ENCODE data around the gene GTPBP2. TPM values are rescaled to one million over a fixed set of nuclear protein-coding genes. Genes with fewer than 3 reads are reported as not detected.

The GTPBP2 gene
- total RNA-seq, 2 experiments from 2014 or later = 54.5 to 57.5 TPM

DNA sequence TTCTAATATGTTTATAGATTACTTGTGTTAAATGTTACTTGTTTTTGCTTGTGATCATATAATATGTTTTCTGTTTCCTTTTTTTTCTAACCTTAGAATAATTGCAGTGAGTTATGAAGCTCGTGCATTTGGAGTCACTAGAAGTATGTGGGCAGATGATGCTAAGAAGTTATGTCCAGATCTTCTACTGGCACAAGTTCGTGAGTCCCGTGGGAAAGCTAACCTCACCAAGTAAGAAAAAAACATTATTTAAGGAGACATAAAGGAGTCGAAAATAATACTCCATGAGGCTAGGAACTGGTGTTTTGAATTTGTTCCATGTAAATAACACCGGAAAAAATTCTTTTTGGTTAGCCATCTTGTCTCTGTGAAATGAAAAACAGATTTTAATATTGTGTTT is 46.2 kb downstream of the GTPBP2 start:
- no peaks in the 10 kb centered on the region for H3K9me3 Mint-ChIP-seq
- CTCF ChIA-PET = interaction anchor here (0.5 to 0.8 kb wide), 2 partner anchors 23 to 248 kb away, joined by 3 read pairs; no protein-coding TSS in a partner anchor
- peaks cover 43% of the 10 kb centered on the region for H3K36me3 Mint-ChIP-seq (ENCODE audit: low read depth)
- peaks cover 25% of the 10 kb centered on the region for H3K4me1 Mint-ChIP-seq (ENCODE audit: low read depth)
- H3K4me3 Mint-ChIP-seq = no peak overlapping the region
- no peaks in the 10 kb centered on the region for H3K27me3 Mint-ChIP-seq (ENCODE audit: low read depth)
- DNase-seq = no peak
- no peak overlapping the region for H3K27ac Mint-ChIP-seq
- intact Hi-C loops (cut with micrococcal nuclease) = no loop called here

DNA sequence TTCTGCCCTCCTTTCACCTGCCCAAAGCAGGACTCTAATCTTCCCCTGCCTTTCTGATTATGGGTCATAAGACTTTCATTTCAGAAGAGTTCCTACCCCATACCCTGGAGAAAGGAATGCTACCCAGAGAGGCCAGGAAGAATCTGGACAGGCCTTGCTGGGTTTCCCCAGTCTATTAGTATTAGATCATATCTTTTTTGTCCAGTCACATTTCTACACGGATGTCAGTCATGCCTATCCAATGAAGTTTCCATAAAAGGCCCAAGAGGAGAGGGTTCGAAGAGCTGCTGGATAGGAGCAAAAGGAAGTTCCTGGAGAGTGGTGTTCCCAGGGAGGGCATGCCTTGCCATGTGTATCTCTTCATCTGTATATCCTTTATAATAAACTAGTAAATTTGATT is 49.9 kb downstream of the GTPBP2 start:
- no peaks in the 10 kb centered on the region for H3K27me3 Mint-ChIP-seq (ENCODE audit: low read depth)
- peaks cover 34% of the 10 kb centered on the region for H3K4me1 Mint-ChIP-seq (ENCODE audit: low read depth)
- H3K9me3 Mint-ChIP-seq = no peaks in the 10 kb centered on the region
- CTCF ChIA-PET = no interaction called here
- DNase-seq = no peak
- H3K4me3 Mint-ChIP-seq = no peak overlapping the region
- peaks cover 33% of the 10 kb centered on the region for H3K36me3 Mint-ChIP-seq (ENCODE audit: low read depth)
- no peak overlapping the region for H3K27ac Mint-ChIP-seq
- intact Hi-C loops (cut with micrococcal nuclease) = loop anchor here (5.0 to 10.0 kb wide), 2 partner anchors 407 to 804 kb away; partner anchors contain the start of gene SRF

- H3K27ac Mint-ChIP-seq = peak overlapping the region; percentile 7
- H3K9me3 Mint-ChIP-seq = no peaks in the 10 kb centered on the region
- H3K36me3 Mint-ChIP-seq (ENCODE audit: low read depth) = peaks cover 29% of the 10 kb centered on the region
- peak overlapping the region; percentile 93 for H3K4me3 Mint-ChIP-seq
- intact Hi-C loops (cut with micrococcal nuclease) = loop anchor here (5.0 to 10.0 kb wide), 2 partner anchors 406 to 804 kb away; partner anchors contain the start of gene SRF
- DNase-seq = no peak
- H3K27me3 Mint-ChIP-seq (ENCODE audit: low read depth) = no peaks in the 10 kb centered on the region
- H3K4me1 Mint-ChIP-seq (ENCODE audit: low read depth) = peaks cover 31% of the 10 kb centered on the region
- CTCF ChIA-PET = no interaction called here
Observed at GRCh38 chr6:43578748-43579147, 50.3 kb downstream of the GTPBP2 start.

DNA sequence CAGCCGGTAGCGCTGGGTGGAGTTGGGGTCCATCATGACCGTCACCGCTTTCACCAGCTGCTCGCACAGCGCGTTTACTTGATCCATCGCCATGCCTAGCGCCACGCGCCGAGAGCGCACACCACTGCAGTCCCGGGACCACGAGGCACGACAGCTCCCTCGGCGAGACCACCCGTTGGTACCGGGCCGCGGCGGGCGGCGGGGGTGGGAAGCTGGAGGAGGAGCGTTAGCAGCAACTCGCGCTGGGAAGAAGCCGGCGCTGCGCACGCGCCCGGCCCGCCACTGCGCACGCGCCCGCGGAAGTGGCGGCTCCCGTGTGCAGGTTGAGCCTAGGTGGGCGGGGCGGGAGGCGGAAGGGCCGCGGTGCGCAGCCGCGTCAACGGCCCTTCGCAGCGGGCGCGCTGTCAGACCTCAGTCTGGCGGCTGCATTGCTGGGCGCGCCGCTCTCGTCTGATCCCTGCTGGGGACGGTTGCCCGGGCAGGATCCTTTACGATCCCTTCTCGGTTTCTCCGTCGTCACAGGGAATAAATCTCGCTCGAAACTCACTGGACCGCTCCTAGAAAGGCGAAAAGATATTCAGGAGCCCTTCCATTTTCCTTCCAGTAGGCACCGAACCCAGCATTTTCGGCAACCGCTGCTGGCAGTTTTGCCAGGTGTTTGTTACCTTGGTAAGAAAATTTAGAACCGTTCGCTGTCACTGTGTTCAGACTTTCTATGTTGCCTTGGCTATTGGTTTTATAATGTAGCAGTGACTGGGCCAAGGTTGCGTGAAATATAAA is 53.1 kb downstream of the GTPBP2 start, which contains the start of the genes POLH and XPO5:
TSS of gene POLH (plus strand) at position 414 of the 780 bp plus-strand sequence. CDS start 6,135 bp downstream, outside the sequence.
TSS of gene XPO5 (minus strand) at position 267 of the 780 bp plus-strand sequence. CDS start at position 93, 174 bp downstream.
- Mint-ChIP-seq H3K27ac (peak within 1 kb of the TSS; percentile 87), H3K36me3 (ENCODE audit: low read depth) (peaks cover 41% of the 10 kb centered on the region), H3K9me3 (no peaks in the 10 kb centered on the region), H3K4me1 (ENCODE audit: low read depth) (peaks cover 48% of the 10 kb centered on the region), H3K27me3 (ENCODE audit: low read depth) (no peaks in the 10 kb centered on the region), H3K4me3 (peak within 1 kb of the TSS; percentile 93)
- CTCF ChIA-PET = interaction anchor here (0.6 to 1.3 kb wide), 3 partner anchors 33 to 680 kb away, joined by 3 to 6 read pairs (median 3); no protein-coding TSS in a partner anchor
- DNase-seq = peak; percentile 92
- intact Hi-C loops (cut with micrococcal nuclease) = loop anchor here (2.0 to 10.0 kb wide), 6 partner anchors 53 to 801 kb away; partner anchors contain the start of genes ABCC10, GTPBP2, POLR1C and SRF

DNA sequence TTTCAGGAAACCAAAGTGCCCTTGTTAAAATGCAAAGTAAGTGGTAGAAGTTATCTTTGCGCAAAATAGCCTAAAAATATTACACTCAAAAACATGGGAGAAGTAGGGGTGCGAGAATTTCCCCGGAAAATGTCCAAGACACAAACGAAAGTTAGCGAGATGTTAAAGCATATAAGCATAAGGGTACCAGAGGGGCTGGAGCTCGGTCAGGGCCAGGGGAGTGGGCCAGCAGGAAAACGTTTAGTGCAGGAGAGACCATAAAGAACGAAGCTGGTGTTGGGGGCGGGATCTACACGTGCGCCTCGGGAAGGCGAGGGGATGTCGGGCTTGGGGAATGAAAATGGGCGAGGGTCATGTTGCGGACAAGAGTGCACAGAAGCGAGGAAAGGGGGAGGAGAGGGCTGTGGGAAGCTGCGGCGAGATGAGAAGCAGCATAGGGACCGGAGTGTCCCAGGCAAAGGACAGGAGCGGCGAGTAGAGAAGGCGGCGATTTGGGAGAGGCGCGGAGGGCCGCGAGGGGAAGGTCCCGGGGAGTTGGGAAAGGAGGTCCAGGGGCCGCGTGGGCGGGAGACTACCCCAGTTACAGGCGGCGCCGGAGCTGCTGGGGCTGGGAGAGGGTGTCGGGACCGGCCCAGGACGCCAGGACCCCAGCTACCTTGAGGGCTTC is 53.8 kb downstream of the GTPBP2 start:
- H3K27ac Mint-ChIP-seq = peak overlapping the region; percentile 87
- intact Hi-C loops (cut with micrococcal nuclease) = loop anchor here (5.0 to 10.0 kb wide), 2 partner anchors 403 to 800 kb away; partner anchors contain the start of gene SRF
- H3K4me3 Mint-ChIP-seq = peak overlapping the region; percentile 93
- no peak for DNase-seq
- peaks cover 44% of the 10 kb centered on the region for H3K36me3 Mint-ChIP-seq (ENCODE audit: low read depth)
- H3K27me3 Mint-ChIP-seq (ENCODE audit: low read depth) = no peaks in the 10 kb centered on the region
- peaks cover 52% of the 10 kb centered on the region for H3K4me1 Mint-ChIP-seq (ENCODE audit: low read depth)
- CTCF ChIA-PET = interaction anchor here (0.6 to 1.3 kb wide), 3 partner anchors 33 to 681 kb away, joined by 3 to 6 read pairs (median 3); no protein-coding TSS in a partner anchor
- no peaks in the 10 kb centered on the region for H3K9me3 Mint-ChIP-seq

DNA sequence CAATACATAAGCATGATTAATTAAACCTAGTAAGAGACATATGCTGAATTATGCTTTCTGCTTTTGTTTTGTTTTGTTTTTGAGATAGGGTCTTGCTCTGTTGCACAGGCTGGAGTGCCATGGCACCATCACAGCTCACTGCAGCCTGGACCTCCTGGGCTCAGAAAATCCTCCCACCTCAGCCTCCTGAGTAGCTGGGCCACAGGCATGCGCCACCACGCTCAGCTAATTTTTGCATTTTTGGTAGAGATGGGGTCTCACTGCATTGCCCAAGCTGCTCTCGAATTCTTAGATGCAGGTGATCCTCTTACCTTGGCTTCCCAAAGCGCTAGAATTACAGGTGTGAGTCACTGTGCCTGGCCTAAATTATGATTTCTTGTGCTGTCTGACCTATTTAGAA is 57.0 kb downstream of the GTPBP2 start:
- peaks cover 36% of the 10 kb centered on the region for H3K4me1 Mint-ChIP-seq (ENCODE audit: low read depth)
- H3K27ac Mint-ChIP-seq = peak overlapping the region; percentile 89
- H3K9me3 Mint-ChIP-seq = no peaks in the 10 kb centered on the region
- H3K4me3 Mint-ChIP-seq = no peak overlapping the region
- intact Hi-C loops (cut with micrococcal nuclease) = loop anchor here (10.0 kb wide), 1 partner anchor 797 kb away; no protein-coding TSS in a partner anchor
- no peaks in the 10 kb centered on the region for H3K27me3 Mint-ChIP-seq (ENCODE audit: low read depth)
- H3K36me3 Mint-ChIP-seq (ENCODE audit: low read depth) = peaks cover 46% of the 10 kb centered on the region
- CTCF ChIA-PET = interaction anchor here (0.6 to 1.1 kb wide), 2 partner anchors 36 to 92 kb away, joined by 3 read pairs; no protein-coding TSS in a partner anchor
- no peak for DNase-seq

DNA sequence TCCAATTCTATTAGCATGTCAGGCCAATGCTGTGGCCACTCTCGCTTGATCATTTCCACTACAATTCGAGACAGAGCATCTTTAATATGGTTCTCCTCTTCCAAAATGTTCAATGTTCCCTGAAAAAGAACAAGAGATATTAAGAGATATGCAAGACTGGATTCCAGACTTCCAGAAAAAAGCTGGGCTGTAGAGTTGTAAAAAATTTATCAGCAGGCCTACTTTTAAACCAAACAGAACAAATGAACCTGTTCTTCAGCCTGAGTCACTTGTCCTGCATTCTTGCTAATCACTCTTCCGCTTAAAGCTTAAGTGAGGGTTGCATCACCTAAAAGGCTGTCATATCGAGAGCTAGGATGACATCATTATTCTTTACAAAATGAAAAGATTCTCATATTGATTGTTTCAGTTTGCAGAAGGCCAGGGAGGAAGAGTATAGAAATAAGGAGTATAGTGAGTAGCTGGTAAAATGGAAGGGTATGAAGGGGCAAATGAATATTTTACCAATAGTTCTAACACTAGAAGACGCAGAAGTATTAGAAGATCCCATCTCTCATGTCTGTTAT is 58.1 kb downstream of the GTPBP2 start:
- H3K4me3 Mint-ChIP-seq = no peak overlapping the region
- CTCF ChIA-PET = interaction anchor here (0.6 to 1.8 kb wide), 7 partner anchors 12 to 134 kb away, joined by 3 to 5 read pairs (median 4); no protein-coding TSS in a partner anchor
- intact Hi-C loops (cut with micrococcal nuclease) = loop anchor here (1.0 to 10.0 kb wide), 4 partner anchors 58 to 796 kb away; partner anchors contain the start of genes CNPY3 and GTPBP2

More for the DNA sequence above, 58.1 kb downstream of the GTPBP2 start:
- peak overlapping the region; percentile 89 for H3K27ac Mint-ChIP-seq
- H3K27me3 Mint-ChIP-seq (ENCODE audit: low read depth) = no peaks in the 10 kb centered on the region
- no peaks in the 10 kb centered on the region for H3K9me3 Mint-ChIP-seq
- H3K4me1 Mint-ChIP-seq (ENCODE audit: low read depth) = peaks cover 36% of the 10 kb centered on the region
- peaks cover 52% of the 10 kb centered on the region for H3K36me3 Mint-ChIP-seq (ENCODE audit: low read depth)
- peak; percentile 34 for DNase-seq

Other genes with a start within 250 kb of the GTPBP2 start
- 10 to 100 TPM; 22.7 to 26.6 TPM for gene ABCC10, start 201.7 kb downstream of the GTPBP2 start, total RNA-seq
- gene DLK2, start 173.7 kb downstream of the GTPBP2 start, total RNA-seq = under 1 TPM; 0.47 to 0.52 TPM
- 10 to 100 TPM; 23.0 to 24.6 TPM for gene TJAP1, start 151.7 kb downstream of the GTPBP2 start, total RNA-seq
- under 1 TPM; 0.10 to 0.17 TPM for gene LRRC73, start 118.9 kb downstream of the GTPBP2 start, total RNA-seq
- 10 to 100 TPM; 26.2 to 26.5 TPM for gene YIPF3, start 112.3 kb downstream of the GTPBP2 start, total RNA-seq
- gene POLR1C, start 112.2 kb downstream of the GTPBP2 start, total RNA-seq = 10 to 100 TPM; 47.5 to 50.1 TPM
- 10 to 100 TPM; 74.9 to 93.2 TPM for gene XPO5, start 53.2 kb downstream of the GTPBP2 start, total RNA-seq
- gene POLH, start 53.1 kb downstream of the GTPBP2 start, total RNA-seq = 10 to 100 TPM; 63.3 to 68.6 TPM
- 10 to 100 TPM; 19.8 to 22.7 TPM for gene MAD2L1BP, start 6.6 kb upstream of the GTPBP2 start, total RNA-seq
- not detected for gene RSPH9, start 15.8 kb upstream of the GTPBP2 start, total RNA-seq
- 10 to 100 TPM; 47.8 to 50.2 TPM for gene MRPS18A, start 58.5 kb upstream of the GTPBP2 start, total RNA-seq
- gene VEGFA, start 140.9 kb upstream of the GTPBP2 start, total RNA-seq = 10 to 100 TPM; 35.9 to 37.3 TPM